Heart left ventricle (tissue), 16 donors: ENCODE data around the gene TMEM232. TPM values are rescaled to one million over a fixed set of nuclear protein-coding genes. Genes with fewer than 3 reads are reported as not detected.

Experiments
- ATAC-seq, 4 donors: fragments of 200-7000 bp; cut with Tn5 transposase; one replicate each; pipeline ENCODE4 v1.9.1; 2020 to 2022; ENCODE audit warnings: moderate library complexity in 4 of 4, mild to moderate bottlenecking in 3 of 4, moderate number of reproducible peaks in 1 of 4
- DNase-seq, 5 donors: peaks; one replicate each; pipeline ENCODE4 v3.0.0-alpha.2; 2020
- H3K27ac ChIP-seq, 12 donors: fragments of 200-600 bp; sonication (generic) in 4 of 12; one replicate each; pipeline versions ENCODE4 v1.5.0 to v1.8.0; 2016 to 2022; ENCODE audit warnings: mild to moderate bottlenecking in 2 of 12
- H3K27me3 ChIP-seq, 9 donors: fragments of 200-600 bp; sonication (generic) in 2 of 9; one replicate each; pipeline versions ENCODE4 v1.5.1 to v1.8.0; 2016 to 2022; ENCODE audit warnings: mild to moderate bottlenecking in 3 of 9
- H3K36me3 ChIP-seq, 9 donors: fragments of 200-600 bp; sonication (generic) in 2 of 9; one replicate each; pipeline versions ENCODE4 v1.5.0 to v1.8.0; 2018 to 2022; ENCODE audit warnings: mild to moderate bottlenecking in 2 of 9
- H3K4me1 ChIP-seq, 12 donors: fragments of 200-600 bp; sonication (generic) in 4 of 12; one replicate each; pipeline versions ENCODE4 v1.5.0 to v1.8.0; 2016 to 2022; ENCODE audit warnings: mild to moderate bottlenecking in 3 of 12
- H3K4me3 ChIP-seq, 12 donors: fragments of 200-600 bp; sonication (generic) in 4 of 12; one replicate each; pipeline versions ENCODE4 v1.5.0 to v1.8.0; 2017 to 2022; ENCODE audit warnings: mild to moderate bottlenecking in 9 of 12, moderate library complexity in 4 of 12
- H3K9me3 ChIP-seq, 12 donors: fragments of 200-600 bp; sonication (generic) in 4 of 12; one replicate each; pipeline versions ENCODE4 v1.5.0 to v1.8.0; 2016 to 2022; ENCODE audit warnings: mild to moderate bottlenecking in 1 of 12
- POLR2A ChIP-seq, 2 donors: fragments of 450-650 bp; IDR thresholded peaks; one replicate each; pipeline ENCODE4 v1.6.1; 2017; ENCODE audit warnings: antibody characterized with exemption in 2 of 2, mild to moderate bottlenecking in 2 of 2, moderate library complexity in 2 of 2
- WGBS, 4 donors: extraction: QIAGEN DNeasy Blood & Tissue Kit in 2 of 4; methylation state at CpG; one replicate each; pipeline versions ENCODE4 v1.1.5 to v1.1.7; 2013 to 2018; 5-methylcytosine and 5-hydroxymethylcytosine counted together
- intact Hi-C, 10 donors: fragments of 100-400 bp; cut with DNase I; formaldehyde crosslinking; loops; one replicate each; pipeline versions ENCODE4 v1.11.1 to v1.14.2; 2022
- polyA plus RNA-seq, 2 donors: library from polyadenylated mRNA; stranded (reverse); fragments of 200-250 nt; gene quantifications; one replicate each; pipeline ENCODE4 v1.2.3, GENCODE V29; 2013
- total RNA-seq, 9 donors: library from RNA; depleted of rRNA in 2 of 9; stranded (reverse); fragments of >200 nt in 2 of 9; fragmentation: NEBNext Ultra II Directional in 3 of 9; extraction: Animal tissue kit (Norgen Biotek cat#: 25700) in 3 of 9; gene quantifications; one replicate each; pipeline versions ENCODE4 v1.1.0 to v1.2.4, GENCODE V29; 2016 to 2023
- TF ChIP-seq, protein P1 (sequence below), 12 donors: fragments of 200-600 bp; sonication (generic) in 4 of 12; IDR thresholded peaks; one replicate each; pipeline versions ENCODE4 v1.5.0 to v1.8.0; 2018 to 2022; ENCODE audit warnings: antibody characterized with exemption in 12 of 12, mild to moderate bottlenecking in 5 of 12
- donor health status: ischemic (EF 13 %, LVEDD 7.1; RV severe dilation, severe dysfunction).
- donor health status: healthy with polysubstance abuse.
- donor health status: DM: no; HTN: yes; CAD: no.
- donor health status: DM: no; HTN: no; CAD: no.
- donor health status: ischemic (EF 25% LVEDD 6.9; RV normal size, moderate dysfunction).
- donor health status: ischemic (EF 25% LVEDD 5.7; RV mildly dilated, moderate dysfunction).
- donor health status: healthy.
- donor health status: DM: yes; HTN: yes; CAD: no.
- donor health status: ischemic (EF 35%, LVEDD 5.7; RV mildly dilated, moderate dysfunction).
- donor health status: nonischemic (EF 11% LVEDD 7.7; RV severe dilation, severe dysfunction).
- donor health status: DM: yes; HTN: yes; CAD: no.
- donor health status: PGD.
- donor health status: ischemic (EF 29% LVEDD 5.4; RV normal size, mild dysfunction).
- donor health status: nonischemic (EF 23%, LVEDD 6.1; RV moderate dilation, normal function).

Gene TMEM232
- total and polyA plus RNA-seq, 11 donors, result 0.30 to 5.6 (median 2.5) TPM; not detected in 1

DNA sequence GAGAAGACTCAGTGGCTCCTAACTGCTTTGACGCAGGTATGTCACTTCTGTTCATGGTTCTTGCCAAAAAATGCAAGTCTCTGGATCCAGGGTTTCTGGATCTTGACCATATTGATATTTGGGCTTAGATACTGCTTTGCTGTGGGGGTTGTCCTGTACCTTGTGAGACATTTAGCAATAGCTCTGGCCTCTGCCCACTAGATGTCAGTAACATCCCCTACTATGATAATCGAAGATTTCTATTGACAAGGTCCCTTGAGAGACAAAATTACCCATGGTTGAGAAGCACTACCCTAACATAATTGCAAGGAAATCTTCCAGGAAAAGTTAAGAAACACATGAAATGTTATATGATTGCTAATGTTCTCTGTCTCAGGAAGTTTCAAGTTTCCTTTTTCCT is 285.4 kb downstream of the TMEM232 start:
- Histone ChIP-seq H3K36me3 (no peaks in the 10 kb centered on the region), H3K4me3 (no peak overlapping the region), H3K9me3 (peaks cover 0 to 6% (median 0%) of the 10 kb centered on the region in 12 donors), H3K4me1 (peaks cover 0 to 10% (median 0%) of the 10 kb centered on the region in 12 donors), H3K27ac (no peak overlapping the region), H3K27me3 (no peaks in the 10 kb centered on the region)
- no peak for DNase-seq
- no peak for TF ChIP-seq POLR2A (IDR thresholded peaks at IDR 0.05)
- TF ChIP-seq, protein P1, sequence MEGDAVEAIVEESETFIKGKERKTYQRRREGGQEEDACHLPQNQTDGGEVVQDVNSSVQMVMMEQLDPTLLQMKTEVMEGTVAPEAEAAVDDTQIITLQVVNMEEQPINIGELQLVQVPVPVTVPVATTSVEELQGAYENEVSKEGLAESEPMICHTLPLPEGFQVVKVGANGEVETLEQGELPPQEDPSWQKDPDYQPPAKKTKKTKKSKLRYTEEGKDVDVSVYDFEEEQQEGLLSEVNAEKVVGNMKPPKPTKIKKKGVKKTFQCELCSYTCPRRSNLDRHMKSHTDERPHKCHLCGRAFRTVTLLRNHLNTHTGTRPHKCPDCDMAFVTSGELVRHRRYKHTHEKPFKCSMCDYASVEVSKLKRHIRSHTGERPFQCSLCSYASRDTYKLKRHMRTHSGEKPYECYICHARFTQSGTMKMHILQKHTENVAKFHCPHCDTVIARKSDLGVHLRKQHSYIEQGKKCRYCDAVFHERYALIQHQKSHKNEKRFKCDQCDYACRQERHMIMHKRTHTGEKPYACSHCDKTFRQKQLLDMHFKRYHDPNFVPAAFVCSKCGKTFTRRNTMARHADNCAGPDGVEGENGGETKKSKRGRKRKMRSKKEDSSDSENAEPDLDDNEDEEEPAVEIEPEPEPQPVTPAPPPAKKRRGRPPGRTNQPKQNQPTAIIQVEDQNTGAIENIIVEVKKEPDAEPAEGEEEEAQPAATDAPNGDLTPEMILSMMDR (IDR thresholded peaks at IDR 0.05), result peak in 3 of 12 donors; percentile 22 to 30 (median 24)
- intact Hi-C loops, result loop anchor here in 1 of 10 donors (5.0 kb wide), 1 partner anchor 181 kb away; no protein-coding TSS in a partner anchor
- peak in 1 of 4 donors; percentile 47 for ATAC-seq
- WGBS, 4 donors, result 26 to 43% (median 42%) methylated on average over 2 of the region's 2 CpGs

DNA sequence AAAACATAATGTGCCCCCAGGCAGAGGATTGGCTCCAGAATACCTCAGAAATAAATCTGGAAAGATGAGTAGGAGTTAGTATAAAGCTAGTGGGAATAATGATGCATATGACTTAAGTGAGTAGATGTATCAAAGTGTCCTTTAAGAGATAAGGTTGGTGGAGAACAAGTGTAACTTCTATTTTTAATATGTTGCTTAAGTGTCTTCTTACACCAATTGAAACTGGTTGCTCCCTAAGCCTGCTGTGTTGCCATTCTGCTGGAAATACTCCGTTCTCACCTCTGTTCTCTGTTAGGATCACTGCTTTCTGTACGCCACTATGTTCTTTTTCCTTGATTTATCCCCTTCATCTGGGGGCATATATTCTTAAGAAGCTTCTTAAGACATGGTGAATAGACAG is 286.4 kb downstream of the TMEM232 start:
- Histone ChIP-seq H3K27ac (no peak overlapping the region), H3K27me3 (no peaks in the 10 kb centered on the region), H3K4me1 (peaks cover 0 to 10% (median 0%) of the 10 kb centered on the region in 12 donors), H3K4me3 (no peak overlapping the region), H3K9me3 (peaks cover 0 to 13% (median 0%) of the 10 kb centered on the region in 12 donors), H3K36me3 (no peaks in the 10 kb centered on the region)
- DNase-seq (no peak), ATAC-seq (peak; percentile 52 to 86 (median 76))
- intact Hi-C loops, result loop anchor here in 1 of 10 donors (5.0 kb wide), 1 partner anchor 182 kb away; no protein-coding TSS in a partner anchor
- no peak for TF ChIP-seq POLR2A (IDR thresholded peaks at IDR 0.05)
- TF ChIP-seq, protein P1 (IDR thresholded peaks at IDR 0.05), result no peak
- 51 to 58% (median 55%) methylated on average over 2 of the region's 2 CpGs for WGBS, 4 donors

DNA sequence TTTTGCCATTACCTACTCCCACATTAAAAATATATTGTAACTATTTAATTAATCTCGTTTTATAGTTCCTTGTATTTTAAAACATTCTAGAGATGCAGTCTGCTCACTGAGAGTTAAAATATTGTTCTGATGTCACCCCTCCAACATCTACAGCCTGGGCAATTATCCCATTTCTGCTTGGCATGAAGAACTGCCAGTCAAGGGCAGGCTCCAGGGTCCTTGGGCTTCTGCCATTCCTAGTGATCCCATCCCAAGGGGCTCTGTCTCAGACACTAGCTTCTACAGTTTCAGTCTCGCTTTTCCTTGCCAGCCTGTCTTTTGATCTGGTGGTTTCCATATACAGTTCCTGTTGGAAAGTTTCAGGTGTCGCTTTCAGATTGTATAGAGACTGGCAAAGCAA is 287.2 kb downstream of the TMEM232 start:
- Histone ChIP-seq H3K36me3 (no peaks in the 10 kb centered on the region), H3K27me3 (no peaks in the 10 kb centered on the region), H3K27ac (no peak overlapping the region), H3K4me3 (no peak overlapping the region), H3K9me3 (peaks cover 0 to 13% (median 0%) of the 10 kb centered on the region in 12 donors), H3K4me1 (peaks cover 0 to 10% (median 0%) of the 10 kb centered on the region in 12 donors)
- WGBS, 4 donors, result 48 to 73% (median 56%) methylated on average over 3 of the region's 3 CpGs
- DNase-seq (no peak), ATAC-seq (peak; percentile 38 to 72 (median 61))
- TF ChIP-seq, protein P1 (IDR thresholded peaks at IDR 0.05), result no peak
- no peak for TF ChIP-seq POLR2A (IDR thresholded peaks at IDR 0.05)
- intact Hi-C loops, result no loop called here

DNA sequence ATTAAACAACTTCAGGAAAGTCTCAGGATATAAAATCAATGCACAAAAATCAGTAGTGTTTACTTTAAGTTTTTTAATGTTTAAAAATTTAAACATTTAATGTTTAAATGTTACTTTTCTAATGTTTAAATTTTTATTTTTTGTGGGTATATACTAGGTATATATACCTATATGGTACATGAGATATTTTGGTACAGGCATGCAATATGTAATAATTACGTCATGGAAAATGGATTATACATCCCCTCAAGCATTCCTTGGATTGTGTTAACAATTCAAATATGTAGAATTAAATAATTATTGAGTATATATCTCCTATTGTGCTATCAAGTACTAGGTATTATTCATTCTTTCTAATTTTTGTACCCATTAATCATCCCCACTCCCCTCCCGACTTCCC is 291.3 kb downstream of the TMEM232 start:
- H3K4me3 ChIP-seq, result no peak overlapping the region
- ATAC-seq (no peak), DNase-seq (no peak)
- 54 to 68% (median 65%) methylated on average over 2 of the region's 2 CpGs for WGBS, 4 donors
- no peak overlapping the region for H3K27ac ChIP-seq
- TF ChIP-seq, protein P1 (IDR thresholded peaks at IDR 0.05), result no peak
- TF ChIP-seq POLR2A (IDR thresholded peaks at IDR 0.05), result no peak
- peaks cover 0 to 10% (median 0%) of the 10 kb centered on the region in 12 donors for H3K4me1 ChIP-seq
- intact Hi-C loops, result no loop called here
- no peaks in the 10 kb centered on the region for H3K27me3 ChIP-seq
- no peaks in the 10 kb centered on the region for H3K36me3 ChIP-seq
- peaks cover 0 to 30% (median 0%) of the 10 kb centered on the region in 12 donors for H3K9me3 ChIP-seq
